ENCODE measurements around the gene PFDN6. TPM values are rescaled to one million over a fixed set of nuclear protein-coding genes. Genes with fewer than 3 reads are reported as not detected.

The PFDN6 gene
- polyA plus RNA-seq, 1 of the 3 experiments (the other 2 are of a cell fraction), result 182 TPM

- ChIA-PET CTCF (interaction anchor here (0.8 to 7.3 kb wide), 5 partner anchors 11 to 280 kb away, joined by 3 to 96 read pairs (median 5); no protein-coding TSS in a partner anchor), POLR2A (no interaction called here)
- Histone ChIP-seq H4K20me1 (ENCODE audit: insufficient read depth) (no peaks in the 10 kb centered on the region), H3K9me2 (no peaks in the 10 kb centered on the region), H2AFZ (ENCODE audit: low read depth) (no peak overlapping the region), H3K4me2 (no peak overlapping the region), H3K27ac (ENCODE audit: low read depth in 2 of 2, low read length in 1 of 2) (peak overlapping the region in 1 of 2 experiments; percentile 96; a peak in 2 of 4 replicates), H3F3A (replicated peaks; ENCODE audit: insufficient read depth) (peaks cover 41% of the 10 kb centered on the region), H3K9ac (no peak overlapping the region), H3K79me2 (ENCODE audit: insufficient read depth) (peaks cover 10% of the 10 kb centered on the region; the same call in 1 of the 2 replicates), H3K36me3 (replicated peaks in 1 of 2; ENCODE audit: control insufficient read depth in 1 of 2, insufficient read depth in 2 of 2, low read length in 1 of 2) (peaks cover 6 to 18% of the 10 kb centered on the region in 2 experiments), H3K4me1 (ENCODE audit: control insufficient read depth in 1 of 2, insufficient read depth in 2 of 2, low read depth in 1 of 2, low read length in 1 of 2) (peaks cover 21 to 30% of the 10 kb centered on the region in 2 experiments), H3K9me3 (no peaks in the 10 kb centered on the region), H3K27me3 (ENCODE audit: insufficient read depth) (no peaks in the 10 kb centered on the region), H3K4me3 (ENCODE audit: low read depth in 2 of 2, low read length in 1 of 2) (no peak overlapping the region)
- TF ChIP-seq GATA2 (CRISPR knock-in tag; IDR thresholded peaks at IDR 0.05), result no peak
- no peak for TF ChIP-seq PBX3 (IDR thresholded peaks at IDR 0.05)
- no peak for TF ChIP-seq RCOR1 (IDR thresholded peaks at IDR 0.05; ENCODE audit: low read length)
- TF ChIP-seq FOXJ3 (CRISPR knock-in tag; IDR thresholded peaks at IDR 0.05), result no peak
- no peak for TF ChIP-seq FOXM1 (IDR thresholded peaks at IDR 0.05; ENCODE audit: low read depth)
- no peak for TF ChIP-seq YY1 (IDR thresholded peaks at IDR 0.05; ENCODE audit: low read depth)
- no peak for TF ChIP-seq IRF3 (IDR thresholded peaks at IDR 0.05; ENCODE audit: low read depth, low read length)
- no peak for TF ChIP-seq POLR2AphosphoS5 (IDR thresholded peaks at IDR 0.05; ENCODE audit: low read depth, low read length)
- TF ChIP-seq ELF1 (IDR thresholded peaks at IDR 0.05), result no peak
- TF ChIP-seq NRF1 (IDR thresholded peaks at IDR 0.05; ENCODE audit: low read depth, low read length), result no peak
- no peak for TF ChIP-seq EP300 (IDR thresholded peaks at IDR 0.05; ENCODE audit: borderline replicate concordance in 1 of 2, low read depth in 1 of 2, low read length in 1 of 2)
- TF ChIP-seq JUND (IDR thresholded peaks at IDR 0.05), result no peak
- 70% methylated on average over 6 of the region's 6 CpGs for WGBS (ENCODE audit: low lambda C conversion rate)
- DNase-seq, result no peak
These were observed 37.9 kb upstream of the PFDN6 start for GRCh38 chr6:33251395-33252012.

- DNase-seq, result no peak
- H3K4me2 ChIP-seq, result no peak overlapping the region
These were observed 36.6 kb upstream of the PFDN6 start for GRCh38 chr6:33252759-33253158.

More at GRCh38 chr6:33252759-33253158, 36.6 kb upstream of the PFDN6 start:
- H3K9ac ChIP-seq, result no peak overlapping the region; the same call in 1 of the 2 replicates
- peaks cover 21 to 30% of the 10 kb centered on the region in 2 experiments for H3K4me1 ChIP-seq (ENCODE audit: control insufficient read depth in 1 of 2, insufficient read depth in 2 of 2, low read depth in 1 of 2, low read length in 1 of 2)
- TF ChIP-seq EZH2phosphoT487 (IDR thresholded peaks at IDR 0.05; ENCODE audit: borderline replicate concordance, low read depth) (no peak), PBX3 (IDR thresholded peaks at IDR 0.05) (peak; percentile 70), POLR2AphosphoS5 (IDR thresholded peaks at IDR 0.05; ENCODE audit: low read depth, low read length) (no peak), NFIC (IDR thresholded peaks at IDR 0.05; ENCODE audit: borderline replicate concordance) (no peak), RXRA (IDR thresholded peaks at IDR 0.05; ENCODE audit: borderline replicate concordance, low read depth) (0 out of 2 replicates have a peak, but pooled peaks have one; percentile 11), ELF1 (IDR thresholded peaks at IDR 0.05) (no peak), SMC3 (IDR thresholded peaks at IDR 0.05; ENCODE audit: low read depth, low read length) (no peak), CTCF (IDR thresholded peaks at IDR 0.05) (no peak), TAF1 (IDR thresholded peaks at IDR 0.05; ENCODE audit: borderline replicate concordance, low read depth, low read length) (no peak), SIN3A (IDR thresholded peaks at IDR 0.05; ENCODE audit: borderline replicate concordance, low read depth, low read length) (no peak), FOSL2 (IDR thresholded peaks at IDR 0.05; ENCODE audit: borderline replicate concordance, low read depth) (peak; percentile 19; the same call in 1 of the 2 replicates), MEF2A (IDR thresholded peaks at IDR 0.05; ENCODE audit: borderline replicate concordance, low read depth) (peak; percentile 27; the same call in 1 of the 2 replicates), JUND (IDR thresholded peaks at IDR 0.05) (0 out of 2 replicates have a peak, but pooled peaks have one; percentile 8), FOXM1 (IDR thresholded peaks at IDR 0.05; ENCODE audit: low read depth) (no peak), RFX5 (IDR thresholded peaks at IDR 0.05; ENCODE audit: low read length) (no peak), NRF1 (IDR thresholded peaks at IDR 0.05; ENCODE audit: low read depth, low read length) (no peak)
- H3K79me2 ChIP-seq (ENCODE audit: insufficient read depth), result peaks cover 10% of the 10 kb centered on the region; the same call in 1 of the 2 replicates
- peaks cover 6 to 25% of the 10 kb centered on the region in 2 experiments for H3K36me3 ChIP-seq (replicated peaks in 1 of 2; ENCODE audit: control insufficient read depth in 1 of 2, insufficient read depth in 2 of 2, low read length in 1 of 2)
- peaks cover 41% of the 10 kb centered on the region for H3F3A ChIP-seq (replicated peaks; ENCODE audit: insufficient read depth)
- no peak overlapping the region for H3K4me3 ChIP-seq (ENCODE audit: low read depth in 2 of 2, low read length in 1 of 2)
- ChIA-PET POLR2A (no interaction called here), CTCF (no interaction called here)
- H2AFZ ChIP-seq (ENCODE audit: low read depth), result no peak overlapping the region
- no peaks in the 10 kb centered on the region for H3K9me2 ChIP-seq
- no peaks in the 10 kb centered on the region for H3K27me3 ChIP-seq (ENCODE audit: insufficient read depth)
- H3K27ac ChIP-seq (ENCODE audit: low read depth in 2 of 2, low read length in 1 of 2), result peak overlapping the region; percentile 12 to 96; a peak in 3 of 4 replicates
- no peaks in the 10 kb centered on the region for H3K9me3 ChIP-seq
- H4K20me1 ChIP-seq (ENCODE audit: insufficient read depth), result no peaks in the 10 kb centered on the region

Measured in SK-N-SH (cell line).